ENCODE measurements around the gene PPWD1. TPM values are rescaled to one million over a fixed set of nuclear protein-coding genes. Genes with fewer than 3 reads are reported as not detected.
"Not testable (repeated sequence)": the region's sequence is repeated elsewhere in the genome, so short reads cannot be mapped to it uniquely, and the experiment has no call there.

Gene PPWD1
- total RNA-seq: 10 to 100 TPM; 23.9 to 29.2 TPM
- long read RNA-seq, transcript PPWD1-201 (11 exons, 2,166 nt): major isoform, 30 of 34 reads
- long read RNA-seq, partial matches to known transcripts: 1 of 34 reads
- long read RNA-seq, other reads (novel, unspliced or antisense): 2 of 34 reads

DNA sequence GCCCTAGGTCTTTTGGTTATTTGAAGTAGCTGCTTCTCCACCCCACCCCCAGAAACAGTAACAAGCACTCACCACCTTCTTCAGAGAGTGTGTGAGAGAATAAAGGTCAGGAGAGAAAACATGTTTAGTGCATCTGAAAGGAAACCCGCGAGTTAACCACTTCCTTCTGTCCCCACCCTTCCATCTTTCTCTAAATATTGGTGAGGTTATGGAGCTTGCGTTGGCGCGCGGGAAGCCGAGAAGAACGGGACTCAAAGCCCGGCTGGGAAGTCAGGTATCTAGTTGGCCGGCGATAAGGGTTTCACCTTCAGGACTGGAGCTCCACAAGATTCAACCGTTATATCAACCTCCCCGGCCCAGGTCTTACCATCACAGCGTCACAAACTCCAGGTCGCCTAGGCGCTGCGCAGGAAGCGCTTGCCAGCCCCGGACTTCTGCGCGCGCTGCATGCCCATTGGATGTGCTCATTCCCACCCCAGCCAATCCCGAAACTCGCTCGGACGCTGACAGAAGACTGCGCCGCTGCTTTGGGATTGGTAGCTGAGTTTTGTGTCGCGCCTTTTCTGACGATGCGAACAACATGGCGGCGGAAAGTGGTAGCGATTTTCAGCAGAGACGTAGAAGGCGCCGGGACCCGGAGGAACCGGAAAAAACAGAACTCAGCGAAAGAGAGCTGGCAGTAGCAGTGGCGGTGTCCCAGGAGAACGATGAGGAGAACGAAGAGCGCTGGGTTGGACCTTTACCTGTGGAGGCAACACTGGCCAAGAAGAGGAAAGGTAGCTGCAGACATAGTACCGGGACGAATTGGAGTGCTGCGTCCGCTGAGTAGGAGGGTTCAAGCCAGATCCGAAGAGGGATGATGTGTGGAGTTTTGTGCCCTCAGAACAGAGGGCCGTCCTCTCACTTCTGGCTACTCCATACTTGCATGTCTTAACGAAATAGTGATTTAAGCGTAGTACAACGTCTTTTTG, at the start of gene PPWD1, which contains the start of gene CENPK:
TSS of gene PPWD1 (plus strand) at position 566 of the 971 bp plus-strand sequence. CDS start at position 581, 15 bp downstream.
TSS of gene CENPK (minus strand) at position 438 of the 971 bp plus-strand sequence. CDS start 8,261 bp downstream, outside the sequence.
- ATAC-seq (peak; percentile 99), DNase-seq (peak; percentile 95 to 96)
- intact Hi-C loops (cut with DNase I, micrococcal nuclease): no loop called here

DNA sequence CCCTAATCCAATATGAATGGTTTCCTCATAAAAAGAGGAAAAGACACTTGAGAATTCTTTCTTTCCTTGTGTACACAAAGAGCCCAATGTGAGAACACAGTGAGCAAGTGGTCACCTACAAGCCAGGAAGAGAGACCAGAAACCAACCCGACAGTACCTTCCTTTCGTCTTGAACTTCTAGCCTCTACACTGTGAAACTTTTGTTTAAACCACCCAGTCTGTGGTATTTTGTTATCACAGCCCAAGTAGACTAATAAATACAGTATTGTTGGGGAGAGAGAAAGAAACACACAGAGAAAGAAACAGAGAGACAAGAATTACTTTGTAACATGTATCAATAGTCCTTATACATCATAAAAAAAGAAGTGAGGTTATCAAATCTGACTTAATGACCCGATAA, 37.4 kb upstream of the PPWD1 start:
- intact Hi-C loops (cut with DNase I, micrococcal nuclease): no loop called here
- ATAC-seq: no peak
- no peak for DNase-seq

DNA sequence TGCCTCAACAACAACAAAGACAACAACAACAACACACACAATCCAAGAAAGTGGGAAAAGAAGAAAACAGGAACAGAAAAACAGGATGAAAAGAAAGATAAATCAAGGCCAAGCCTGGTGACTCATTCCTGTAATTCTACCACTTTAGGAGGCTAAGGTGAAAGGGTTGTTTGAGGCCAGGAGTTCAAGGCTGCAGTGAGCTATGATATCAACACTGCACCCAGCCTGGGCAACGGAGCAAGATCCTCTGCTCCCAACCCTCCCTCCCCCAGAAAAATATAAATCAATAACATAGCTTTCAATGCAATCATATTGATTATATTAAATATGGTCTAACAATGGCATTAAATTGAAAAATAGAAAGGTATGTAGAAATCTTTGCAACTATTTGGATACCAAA, 32.2 kb upstream of the PPWD1 start:
- DNase-seq (no peak), ATAC-seq (no peak)
- intact Hi-C loops (cut with DNase I, micrococcal nuclease): no loop called here

- DNase-seq (no peak), ATAC-seq (peak; percentile 83)
- intact Hi-C loops (cut with DNase I, micrococcal nuclease): no loop called here
These were observed 27.5 kb upstream of the PPWD1 start for GRCh38 chr5:65535529-65535987.

- intact Hi-C loops (cut with DNase I, micrococcal nuclease): no loop called here
- ATAC-seq: peak; percentile 79
- DNase-seq: no peak
These were observed 23.3 kb upstream of the PPWD1 start for GRCh38 chr5:65539827-65540226.

GRCh38 chr5:65544473-65544872, 18.6 kb upstream of the PPWD1 start:
- intact Hi-C loops (cut with DNase I, micrococcal nuclease): no loop called here
- no peak for DNase-seq
- ATAC-seq: no peak

DNA sequence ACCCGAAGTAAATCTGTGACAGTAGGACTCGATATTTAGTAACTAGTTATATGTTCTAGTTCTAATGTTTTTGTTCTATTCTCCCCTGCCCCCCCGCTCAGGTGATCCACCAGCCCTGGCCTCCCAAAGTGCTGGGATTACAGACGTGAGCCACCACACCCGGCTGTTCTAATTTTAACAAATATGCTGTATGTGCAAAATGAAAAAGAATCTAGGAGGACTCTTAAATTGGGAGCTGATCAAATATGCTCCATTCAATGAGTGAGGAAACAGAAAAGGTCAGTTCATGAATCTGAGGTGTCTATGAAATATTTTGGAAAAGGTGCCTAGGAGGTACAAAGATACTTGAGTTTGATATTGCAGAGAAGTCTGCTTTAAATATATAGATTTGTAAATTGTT, 17.0 kb upstream of the PPWD1 start:
- DNase-seq (no peak), ATAC-seq (no peak)
- intact Hi-C loops (cut with DNase I, micrococcal nuclease): no loop called here

GRCh38 chr5:65548281-65548680, 14.8 kb upstream of the PPWD1 start:
- DNase-seq (no peak), ATAC-seq (no peak)
- intact Hi-C loops (cut with DNase I, micrococcal nuclease): no loop called here

DNA sequence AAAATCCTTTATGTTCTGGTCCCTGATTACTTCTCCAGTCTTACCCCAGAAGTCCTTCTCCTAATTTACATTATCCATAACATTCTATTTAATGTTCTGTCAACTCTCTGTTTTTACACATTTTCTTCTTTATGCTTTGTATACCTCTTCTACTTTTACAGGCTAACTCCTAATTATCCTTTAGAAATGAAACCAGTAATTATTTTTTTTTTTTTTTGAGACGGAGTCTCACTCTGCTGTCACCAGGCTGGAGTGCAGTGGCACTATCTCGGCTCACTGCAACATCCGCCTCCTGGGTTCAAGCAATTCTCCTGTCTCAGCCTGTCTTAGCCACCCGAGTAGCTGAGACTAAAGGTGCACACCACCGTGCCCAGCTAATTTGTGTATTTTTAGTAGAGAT, 9.2 kb upstream of the PPWD1 start:
- intact Hi-C loops (cut with DNase I, micrococcal nuclease): no loop called here
- ATAC-seq: no peak
- DNase-seq: no peak

- DNase-seq: no peak
- intact Hi-C loops (cut with DNase I, micrococcal nuclease): no loop called here
- ATAC-seq: peak; percentile 63
These were observed 7.8 kb upstream of the PPWD1 start for GRCh38 chr5:65555287-65555686.

DNA sequence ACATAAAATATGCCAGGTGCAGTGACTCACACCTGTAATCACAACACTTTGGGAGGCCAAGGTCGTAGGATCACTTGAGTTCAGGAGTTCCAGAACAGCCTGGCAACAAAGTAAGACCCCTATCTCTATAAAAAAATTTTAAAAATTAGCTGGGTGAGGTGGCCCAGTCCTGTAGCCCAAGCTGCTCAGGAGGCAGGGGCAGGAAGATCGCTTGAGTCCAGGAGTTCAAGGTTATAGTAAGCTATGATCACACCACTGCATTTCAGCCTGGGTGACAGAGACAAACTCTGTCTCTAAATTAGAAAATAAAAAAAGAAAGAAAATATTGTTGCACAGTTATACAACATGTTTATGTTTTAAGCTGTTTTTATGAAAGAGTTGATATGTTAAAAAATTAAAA, 6.9 kb upstream of the PPWD1 start:
- intact Hi-C loops (cut with DNase I, micrococcal nuclease): no loop called here
- no peak for ATAC-seq
- no peak for DNase-seq

DNA sequence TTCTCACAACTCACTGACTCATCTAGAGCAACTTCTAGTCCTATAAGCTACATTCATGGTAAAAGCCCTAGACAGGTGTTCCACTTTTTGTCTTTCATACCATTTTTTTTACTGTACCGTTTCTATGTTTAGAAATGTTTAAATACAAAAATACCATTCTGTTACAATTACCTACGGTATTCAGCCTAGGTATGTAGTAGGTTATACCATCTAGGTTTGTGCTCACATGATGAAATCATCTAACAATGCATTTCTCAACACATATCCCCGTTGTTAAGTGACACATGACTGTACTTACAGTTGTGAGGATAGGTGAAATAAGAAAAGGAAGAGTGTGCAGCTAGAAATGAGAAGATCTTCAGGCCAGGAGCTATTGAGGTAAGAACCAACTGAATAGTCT, 6.4 kb upstream of the PPWD1 start:
- intact Hi-C loops (cut with DNase I, micrococcal nuclease): no loop called here
- ATAC-seq (no peak), DNase-seq (no peak)

DNA sequence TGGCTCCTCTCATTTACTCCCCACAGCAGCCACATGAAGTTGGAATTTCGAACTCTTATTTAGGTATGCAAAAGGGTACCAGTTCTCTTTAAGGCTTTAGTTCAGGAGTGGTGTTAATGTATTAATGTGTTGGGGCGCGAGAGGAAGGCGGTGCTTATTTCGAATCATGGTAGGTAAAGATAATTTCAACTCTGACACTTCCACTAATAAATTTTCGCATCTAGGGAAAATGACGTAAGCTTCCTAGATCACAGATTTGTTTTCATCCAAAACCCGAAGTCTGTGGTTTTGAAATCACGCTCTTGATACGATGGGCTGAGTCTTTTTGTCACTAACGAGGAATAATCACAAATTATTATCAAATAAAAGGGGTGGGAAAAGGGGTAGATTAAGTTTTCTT, 681 bp downstream of the PPWD1 start:
- no peak for DNase-seq
- no peak for ATAC-seq
- intact Hi-C loops (cut with DNase I, micrococcal nuclease): no loop called here

- intact Hi-C loops (cut with DNase I, micrococcal nuclease): no loop called here
- ATAC-seq (no peak), DNase-seq (no peak)
These were observed 3.4 kb downstream of the PPWD1 start for GRCh38 chr5:65566505-65566904.

- intact Hi-C loops (cut with DNase I, micrococcal nuclease): no loop called here
- DNase-seq (no peak), ATAC-seq (peak; percentile 83)
These were observed 7.6 kb downstream of the PPWD1 start for GRCh38 chr5:65570598-65571226.

DNA sequence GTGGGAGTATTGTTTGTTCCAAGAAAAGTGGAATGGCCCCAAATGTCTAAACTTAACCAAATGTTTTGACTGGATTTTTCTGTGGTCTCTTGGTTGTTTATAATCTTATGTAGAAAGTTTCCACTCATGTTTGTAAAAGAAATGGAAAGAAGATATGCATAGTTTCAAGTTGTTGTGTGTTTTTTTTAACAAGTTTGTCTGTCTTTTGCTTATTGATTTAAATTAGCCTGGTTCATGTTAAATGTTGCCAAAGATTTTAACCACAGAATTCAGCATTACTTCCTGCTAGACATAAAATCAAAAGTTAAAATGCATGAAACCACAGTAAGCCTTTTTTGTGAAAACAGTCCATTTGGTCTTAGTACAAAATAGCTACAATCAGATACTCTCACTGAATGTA, 14.0 kb downstream of the PPWD1 start:
- intact Hi-C loops (cut with DNase I, micrococcal nuclease): no loop called here
- DNase-seq: no peak
- ATAC-seq: no peak

DNA sequence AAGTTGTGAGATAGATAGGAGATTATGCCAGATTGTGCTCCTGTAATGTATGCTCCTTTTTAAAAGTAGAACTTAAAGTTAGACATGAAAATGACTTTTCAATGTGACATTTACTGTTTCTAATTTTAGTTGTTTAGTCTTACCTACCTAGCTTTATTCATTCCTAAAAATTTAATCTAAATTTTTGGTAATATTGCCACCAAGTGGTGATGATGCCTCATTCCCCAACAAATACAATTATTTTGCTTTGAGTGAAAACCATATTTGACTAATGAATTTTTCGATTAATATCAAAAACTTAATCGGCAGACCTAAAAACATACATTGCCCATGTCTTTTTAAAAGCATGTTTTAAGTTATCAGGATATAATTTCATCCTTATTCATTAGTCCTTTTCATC, 25.6 kb downstream of the PPWD1 start:
- intact Hi-C loops (cut with DNase I, micrococcal nuclease): no loop called here
- ATAC-seq (no peak), DNase-seq (no peak)

- intact Hi-C loops (cut with DNase I, micrococcal nuclease): not testable (repeated sequence)
These were observed 38.7 kb downstream of the PPWD1 start for GRCh38 chr5:65601761-65602160.

DNA sequence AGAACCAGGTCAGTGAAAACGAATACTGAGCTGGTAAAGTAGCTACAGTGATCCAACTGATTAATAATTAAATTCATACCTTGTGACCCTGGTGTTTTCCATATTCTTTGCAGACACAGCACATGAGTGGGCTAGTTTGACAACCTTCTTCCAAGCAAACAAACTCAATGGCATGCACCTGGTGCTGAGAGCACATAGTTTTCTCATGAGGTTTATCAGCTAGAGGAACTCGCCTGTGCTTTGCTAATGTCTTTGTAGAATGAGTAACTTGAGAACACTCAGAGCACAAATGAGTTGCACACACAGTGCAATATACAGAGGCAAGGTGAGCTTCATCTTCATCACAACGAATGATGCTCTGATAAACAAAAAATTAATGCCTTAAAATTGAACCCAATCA, 48.4 kb downstream of the PPWD1 start:
- no peak for ATAC-seq
- intact Hi-C loops (cut with DNase I, micrococcal nuclease): no loop called here
- no peak for DNase-seq

More at GRCh38 chr5:65601761-65602160, 38.7 kb downstream of the PPWD1 start:
- not testable (repeated sequence) for ATAC-seq, DNase-seq
